SK-N-SH (cell line): ENCODE measurements around the gene MAP4. TPM values are rescaled to one million over a fixed set of nuclear protein-coding genes. Genes with fewer than 3 reads are reported as not detected.
A peak's percentile ranks its signal among the peaks of the same experiment; 100 is the strongest.

Experiments
- CTCF ChIA-PET: fragments of 300-600, 350-600 bp; formaldehyde crosslinking; extraction: SDS; loops from one replicate; lab custom pipeline; 2021; lab: Yijun Ruan, JAX
- POLR2A ChIA-PET: fragments of 350-600 bp; sonication (Branson Sonifier 250); formaldehyde crosslinking; extraction: SDS; loops from one replicate; lab custom pipeline; 2020; ENCODE audit warnings: antibody characterized with exemption, inconsistent platforms; lab: Yijun Ruan, JAX
- DNase-seq: peaks from one replicate; pipeline ENCODE4 v3.0.0; 2012
- H2AFZ ChIP-seq: fragments of 200-600 bp; sonication (generic); 2 replicates; pipeline ENCODE4 v1.8.1; 2016; ENCODE audit warnings: antibody characterized with exemption, mild to moderate bottlenecking, low read depth
- H3F3A ChIP-seq: fragments of 200-600 bp; sonication (generic); replicated peaks from 2 replicates; pipeline ENCODE3; 2016; ENCODE audit warnings: antibody characterized with exemption, mild to moderate bottlenecking; ENCODE audit not compliant: insufficient read depth
- H3K27ac ChIP-seq, 2 experiments: fragments of 200-500 bp in 1 of 2; fragments of 200-600 bp in 1 of 2; sonication (Bioruptor generic) in 1 of 2; sonication (generic), shearing (Covaris generic) in 1 of 2; 2 replicates each; pipeline versions ENCODE4 v1.5.1 to v1.6.1; 2014 to 2016; ENCODE audit warnings: low read depth in 2 of 2, inconsistent platforms in 1 of 2, low read length in 1 of 2, mild to moderate bottlenecking in 1 of 2, mixed read lengths in 1 of 2
- H3K27me3 ChIP-seq: fragments of 200-600 bp; sonication (generic), shearing (Covaris generic); 2 replicates; pipeline ENCODE4 v1.6.1; 2016; ENCODE audit warnings: mixed run types; ENCODE audit not compliant: insufficient read depth
- H3K36me3 ChIP-seq, 2 experiments: fragments of 200-500 bp in 1 of 2; fragments of 200-600 bp in 1 of 2; sonication (Bioruptor generic) in 1 of 2; sonication (generic) in 1 of 2; replicated peaks in 1 of 2; 2 replicates each; pipeline versions ENCODE3 to v1.5.1; 2014 to 2016; ENCODE audit warnings: low read length in 1 of 2, mild to moderate bottlenecking in 1 of 2; ENCODE audit not compliant: insufficient read depth in 2 of 2, control insufficient read depth in 1 of 2
- H3K4me1 ChIP-seq, 2 experiments: fragments of 200-500 bp in 1 of 2; fragments of 200-600 bp in 1 of 2; sonication (Bioruptor generic) in 1 of 2; sonication (generic), shearing (Covaris generic) in 1 of 2; 2 replicates each; pipeline versions ENCODE4 v1.5.1 to v1.6.1; 2014 to 2016; ENCODE audit warnings: low read depth in 1 of 2, low read length in 1 of 2, mixed run types in 1 of 2; ENCODE audit not compliant: insufficient read depth in 2 of 2, control insufficient read depth in 1 of 2
- H3K4me2 ChIP-seq: fragments of 200-600 bp; sonication (generic), shearing (Covaris generic); 2 replicates; pipeline ENCODE4 v1.6.1; 2017; ENCODE audit warnings: mixed run types
- H3K4me3 ChIP-seq, 2 experiments: fragments of 200-500 bp in 1 of 2; fragments of 200-600 bp in 1 of 2; sonication (Bioruptor generic) in 1 of 2; sonication (generic), shearing (Covaris generic) in 1 of 2; 2 replicates each; pipeline versions ENCODE4 v1.5.1 to v1.8.1; 2014 to 2016; ENCODE audit warnings: low read depth in 2 of 2, inconsistent platforms in 1 of 2, low read length in 1 of 2, mild to moderate bottlenecking in 1 of 2, mixed read lengths in 1 of 2, moderate library complexity in 1 of 2
- H3K79me2 ChIP-seq: fragments of 200-600 bp; sonication (generic); 2 replicates; pipeline ENCODE4 v1.8.1; 2017; ENCODE audit warnings: mild to moderate bottlenecking; ENCODE audit not compliant: insufficient read depth
- H3K9ac ChIP-seq: fragments of 200-600 bp; sonication (generic); 2 replicates; pipeline ENCODE4 v1.6.1; 2017; ENCODE audit warnings: mixed run types
- H3K9me2 ChIP-seq: fragments of 200-600 bp; sonication (generic); 2 replicates; pipeline ENCODE4 v1.6.1; 2017; ENCODE audit warnings: mixed run types
- H3K9me3 ChIP-seq: fragments of 200-600 bp; sonication (generic); 2 replicates; pipeline ENCODE4 v1.6.1; 2017; ENCODE audit warnings: mixed run types, mild to moderate bottlenecking, moderate library complexity
- H4K20me1 ChIP-seq: fragments of 200-600 bp; sonication (generic); 2 replicates; pipeline ENCODE4 v1.6.1; 2017; ENCODE audit warnings: mild to moderate bottlenecking, mixed run types; ENCODE audit not compliant: insufficient read depth
- CTCF ChIP-seq: fragments of 200-600 bp; sonication (generic); IDR thresholded peaks from 2 replicates; pipeline ENCODE4 v1.6.1; 2017; ENCODE audit warnings: antibody characterized with exemption, mild to moderate bottlenecking, moderate library complexity
- ELF1 ChIP-seq: IDR thresholded peaks from 2 replicates; pipeline ENCODE4 v1.4.0; 2012
- GABPA ChIP-seq: IDR thresholded peaks from 2 replicates; pipeline ENCODE4 v1.4.0; 2012; ENCODE audit warnings: low read depth, mild to moderate bottlenecking
- GATA2 ChIP-seq: sonication (generic); formaldehyde crosslinking; IDR thresholded peaks from 2 replicates; pipeline ENCODE4 v1.5.0; 2020; ENCODE audit warnings: mild to moderate bottlenecking, missing genetic modification reagents
- RCOR1 ChIP-seq: fragments of 150-350 bp; IDR thresholded peaks from 2 replicates; pipeline ENCODE4 v1.6.1; 2017; ENCODE audit warnings: antibody characterized with exemption, low read length
- RXRA ChIP-seq: IDR thresholded peaks from 2 replicates; pipeline ENCODE4 v1.4.0; 2012; ENCODE audit warnings: low read depth, mild to moderate bottlenecking, borderline replicate concordance
- YY1 ChIP-seq: IDR thresholded peaks from 2 replicates; pipeline ENCODE4 v1.4.0; 2012; ENCODE audit warnings: low read depth, mild to moderate bottlenecking
- ZBTB33 ChIP-seq: IDR thresholded peaks from 2 replicates; pipeline ENCODE4 v1.4.0; 2012; ENCODE audit warnings: low read depth, borderline replicate concordance
- WGBS: methylation state at CpG from one replicate; pipeline ENCODE4 v1.1.6; 2017; ENCODE audit warnings: low lambda C conversion rate; 5-methylcytosine and 5-hydroxymethylcytosine counted together
- polyA plus RNA-seq, 3 experiments: library from polyadenylated mRNA; depleted of rRNA; stranded (reverse); fragments of >200 nt; gene quantifications; 2 replicates each; pipeline ENCODE4 v1.2.3, GENCODE V29; 2012
- TF ChIP-seq, protein P1 (sequence below): fragments of 150-350 bp; IDR thresholded peaks from 2 replicates; pipeline ENCODE4 v1.6.1; 2016; ENCODE audit warnings: mild to moderate bottlenecking, low read depth, low read length

The MAP4 gene
- polyA plus RNA-seq, 1 of the 3 experiments (the other 2 are of a cell fraction), result 121 TPM

DNA sequence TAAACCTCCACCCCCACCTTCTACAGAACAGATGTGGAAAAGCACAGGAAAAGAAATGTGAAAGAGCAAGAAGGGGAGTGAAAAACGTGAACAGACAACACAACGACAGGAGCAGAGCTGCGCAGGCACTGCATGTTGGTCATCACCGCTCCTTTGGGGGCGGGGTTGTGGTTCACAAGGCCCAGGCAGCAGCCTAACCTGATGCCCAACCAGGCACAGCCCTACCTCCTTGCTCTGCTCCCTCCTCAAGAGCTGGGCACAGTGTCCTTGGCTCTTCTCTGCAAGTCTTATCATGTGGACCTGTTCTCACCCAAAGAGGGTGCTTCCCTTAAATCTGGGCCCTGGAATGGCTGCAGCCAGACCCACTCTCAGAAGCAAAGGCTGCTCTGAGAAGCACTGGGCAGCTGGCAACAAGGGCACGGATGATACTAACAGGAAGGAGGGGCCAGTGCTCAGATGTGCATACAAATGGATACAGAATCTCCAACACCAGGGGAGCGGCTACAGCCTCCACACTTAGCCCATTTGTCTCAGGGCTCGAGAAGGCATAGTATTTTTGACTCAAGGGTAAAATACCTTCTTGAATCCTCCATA is 148.7 kb downstream of the MAP4 start:
- no peaks in the 10 kb centered on the region; the same call in 1 of the 2 replicates for H3K79me2 ChIP-seq
- H3K27me3 ChIP-seq, result no peaks in the 10 kb centered on the region
- H3F3A ChIP-seq, result no peaks in the 10 kb centered on the region
- DNase-seq, result no peak
- 96% methylated on average over 8 of the region's 8 CpGs for WGBS
- ChIA-PET POLR2A (no interaction called here), CTCF (interaction anchor here (0.9 to 5.8 kb wide), 4 partner anchors 43 to 284 kb away, joined by 4 to 16 read pairs (median 8); no protein-coding TSS in a partner anchor)
- no peak overlapping the region for H2AFZ ChIP-seq
- H3K4me1 ChIP-seq, result no peaks in the 10 kb centered on the region
- H3K9me3 ChIP-seq, result no peaks in the 10 kb centered on the region
- H3K36me3 ChIP-seq, result peaks cover 52 to 59% of the 10 kb centered on the region in 2 experiments
- no peaks in the 10 kb centered on the region for H3K9me2 ChIP-seq
- H3K9ac ChIP-seq, result no peak overlapping the region
- no peaks in the 10 kb centered on the region for H4K20me1 ChIP-seq
- H3K27ac ChIP-seq, result no peak overlapping the region
- no peak overlapping the region for H3K4me3 ChIP-seq
- no peak overlapping the region for H3K4me2 ChIP-seq
- TF ChIP-seq, protein P1, sequence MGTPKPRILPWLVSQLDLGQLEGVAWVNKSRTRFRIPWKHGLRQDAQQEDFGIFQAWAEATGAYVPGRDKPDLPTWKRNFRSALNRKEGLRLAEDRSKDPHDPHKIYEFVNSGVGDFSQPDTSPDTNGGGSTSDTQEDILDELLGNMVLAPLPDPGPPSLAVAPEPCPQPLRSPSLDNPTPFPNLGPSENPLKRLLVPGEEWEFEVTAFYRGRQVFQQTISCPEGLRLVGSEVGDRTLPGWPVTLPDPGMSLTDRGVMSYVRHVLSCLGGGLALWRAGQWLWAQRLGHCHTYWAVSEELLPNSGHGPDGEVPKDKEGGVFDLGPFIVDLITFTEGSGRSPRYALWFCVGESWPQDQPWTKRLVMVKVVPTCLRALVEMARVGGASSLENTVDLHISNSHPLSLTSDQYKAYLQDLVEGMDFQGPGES, result no peak
- no peak for TF ChIP-seq RXRA
- no peak for TF ChIP-seq YY1
- TF ChIP-seq RCOR1, result no peak
- no peak for TF ChIP-seq ZBTB33
- no peak for TF ChIP-seq GATA2 (CRISPR knock-in tag)
- TF ChIP-seq ELF1, result no peak

DNA sequence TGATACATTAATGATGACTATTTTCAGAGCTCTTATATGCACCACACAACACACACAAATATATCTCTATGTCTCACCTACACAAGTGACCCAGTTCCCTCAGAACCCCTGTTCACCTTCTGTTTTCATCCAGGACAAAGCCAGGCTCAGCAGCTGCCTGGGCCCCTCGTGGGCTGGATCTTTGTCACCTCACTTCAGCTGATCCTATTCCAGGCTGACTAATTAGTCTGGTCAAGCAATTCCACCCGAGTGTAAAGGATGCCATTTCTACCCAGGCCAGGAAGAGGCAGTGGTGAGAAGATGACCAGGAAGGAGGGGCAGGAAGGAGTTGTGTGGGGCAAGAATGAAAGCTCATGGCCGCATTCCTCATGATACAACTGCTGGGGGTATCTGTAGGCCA is 151.0 kb downstream of the MAP4 start:
- Histone ChIP-seq H3K79me2 (no peaks in the 10 kb centered on the region; the same call in 1 of the 2 replicates), H3F3A (no peaks in the 10 kb centered on the region), H3K9ac (no peak overlapping the region), H3K9me3 (no peaks in the 10 kb centered on the region), H3K36me3 (peaks cover 38 to 41% of the 10 kb centered on the region in 2 experiments), H3K4me1 (no peaks in the 10 kb centered on the region), H3K27me3 (no peaks in the 10 kb centered on the region), H2AFZ (no peak overlapping the region), H3K9me2 (no peaks in the 10 kb centered on the region), H3K4me2 (no peak overlapping the region), H3K27ac (no peak overlapping the region), H4K20me1 (no peaks in the 10 kb centered on the region), H3K4me3 (no peak overlapping the region)
- 0 out of 2 replicates have a peak, but pooled peaks have one; percentile 7 for TF ChIP-seq CTCF
- TF ChIP-seq GABPA, result no peak
- ChIA-PET POLR2A (no interaction called here), CTCF (interaction anchor here (1.1 to 2.8 kb wide), 5 partner anchors 28 to 292 kb away, joined by 4 to 10 read pairs (median 5); no protein-coding TSS in a partner anchor)
- no peak for DNase-seq
- 75% methylated on average over 3 of the region's 3 CpGs for WGBS
